OCI-LY7 (cell line): ENCODE results near the gene ABCA7.

Source experiments
- EZH2phosphoT487 ChIP-seq: fragments of 200-600 bp; sonication (generic); IDR thresholded peaks from 2 replicates; pipeline ENCODE4 v1.6.1; 2018; ENCODE audit warnings: low read depth, borderline replicate concordance, mild to moderate bottlenecking, mixed run types, antibody characterized with exemption, low read length, moderate library complexity, mixed read lengths
- TF ChIP-seq, protein P1 (sequence below): fragments of 200-600 bp; sonication (generic); conservative IDR thresholded peaks from 2 replicates; pipeline ENCODE4 v1.5.1; 2014; ENCODE audit warnings: mild to moderate bottlenecking, antibody characterized with exemption, low read length, moderate library complexity, mixed read lengths

DNA sequence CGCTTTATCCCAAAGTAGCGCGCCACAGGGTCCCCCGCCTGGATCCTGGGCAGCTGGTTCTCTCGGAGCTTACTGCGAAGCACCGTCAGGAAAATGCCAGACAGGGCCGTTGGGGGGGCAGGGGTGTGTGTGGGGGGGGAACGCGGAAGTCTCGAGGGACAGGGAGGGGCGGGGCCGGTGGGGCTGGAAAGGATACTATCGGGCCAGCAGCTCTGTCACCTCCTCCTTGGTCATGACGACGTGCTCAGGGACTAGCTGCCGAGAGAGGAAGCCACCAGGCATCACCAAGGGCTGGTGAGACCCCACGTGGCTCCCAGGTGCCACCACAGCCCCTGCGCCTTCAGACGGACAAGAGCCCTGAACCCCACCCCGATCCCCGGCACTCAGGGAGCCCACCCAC is 50.0 kb downstream of the ABCA7 start:
- TF ChIP-seq, protein P1, sequence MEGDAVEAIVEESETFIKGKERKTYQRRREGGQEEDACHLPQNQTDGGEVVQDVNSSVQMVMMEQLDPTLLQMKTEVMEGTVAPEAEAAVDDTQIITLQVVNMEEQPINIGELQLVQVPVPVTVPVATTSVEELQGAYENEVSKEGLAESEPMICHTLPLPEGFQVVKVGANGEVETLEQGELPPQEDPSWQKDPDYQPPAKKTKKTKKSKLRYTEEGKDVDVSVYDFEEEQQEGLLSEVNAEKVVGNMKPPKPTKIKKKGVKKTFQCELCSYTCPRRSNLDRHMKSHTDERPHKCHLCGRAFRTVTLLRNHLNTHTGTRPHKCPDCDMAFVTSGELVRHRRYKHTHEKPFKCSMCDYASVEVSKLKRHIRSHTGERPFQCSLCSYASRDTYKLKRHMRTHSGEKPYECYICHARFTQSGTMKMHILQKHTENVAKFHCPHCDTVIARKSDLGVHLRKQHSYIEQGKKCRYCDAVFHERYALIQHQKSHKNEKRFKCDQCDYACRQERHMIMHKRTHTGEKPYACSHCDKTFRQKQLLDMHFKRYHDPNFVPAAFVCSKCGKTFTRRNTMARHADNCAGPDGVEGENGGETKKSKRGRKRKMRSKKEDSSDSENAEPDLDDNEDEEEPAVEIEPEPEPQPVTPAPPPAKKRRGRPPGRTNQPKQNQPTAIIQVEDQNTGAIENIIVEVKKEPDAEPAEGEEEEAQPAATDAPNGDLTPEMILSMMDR, result no peak
- TF ChIP-seq EZH2phosphoT487, result no peak
